ENCODE data around the gene TMIGD3.

The TMIGD3 gene

GRCh38 chr1:111505641-111506119 is 2.2 kb upstream of the TMIGD3 start:
- H3K9ac ChIP-seq (ENCODE audit: low read depth, low read length) = no peak overlapping the region
- H3K9me3 ChIP-seq (replicated peaks; ENCODE audit: low read length) = no peaks in the 10 kb centered on the region
- peaks cover 23% of the 10 kb centered on the region for H3K27me3 ChIP-seq (ENCODE audit: control insufficient read depth, insufficient read depth, low read length)
- H3K36me3 ChIP-seq (ENCODE audit: insufficient read depth, low read length) = no peaks in the 10 kb centered on the region
- no peak overlapping the region for H3K4me2 ChIP-seq (ENCODE audit: low read length)
- peaks cover 17% of the 10 kb centered on the region for H3K4me1 ChIP-seq (ENCODE audit: control insufficient read depth, insufficient read depth, low read length)
- H3K4me3 ChIP-seq (ENCODE audit: low read length) = no peak overlapping the region

- Histone ChIP-seq H3K27me3 (ENCODE audit: control insufficient read depth, insufficient read depth, low read length) (peaks cover 37% of the 10 kb centered on the region), H3K9ac (ENCODE audit: low read depth, low read length) (no peak overlapping the region), H3K9me3 (replicated peaks; ENCODE audit: low read length) (no peaks in the 10 kb centered on the region), H3K4me1 (ENCODE audit: control insufficient read depth, insufficient read depth, low read length) (peaks cover 17% of the 10 kb centered on the region), H3K4me3 (ENCODE audit: low read length) (no peak overlapping the region), H3K36me3 (ENCODE audit: insufficient read depth, low read length) (no peaks in the 10 kb centered on the region), H3K4me2 (ENCODE audit: low read length) (no peak overlapping the region)
Measured at GRCh38 chr1:111504097-111504496, 664 bp upstream of the TMIGD3 start.

DNA sequence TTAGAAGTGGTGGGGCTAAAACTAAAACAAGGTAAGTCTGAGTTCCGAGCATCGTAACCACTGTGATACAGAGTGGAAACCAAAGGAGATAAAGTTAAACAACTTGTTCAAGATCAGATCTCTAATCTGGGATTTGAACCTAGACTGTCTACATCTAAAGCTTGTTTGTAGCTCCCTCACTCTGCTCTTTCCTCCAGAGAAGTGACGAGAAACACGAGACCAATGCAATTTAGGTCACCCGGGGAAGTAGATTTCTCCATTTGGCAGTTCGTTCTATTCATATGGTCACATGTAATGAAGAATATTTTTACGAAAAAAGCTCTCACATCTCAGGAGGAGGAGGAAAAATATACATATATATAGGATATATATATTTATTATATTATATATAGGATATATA is 1.8 kb downstream of the TMIGD3 start:
- no peak overlapping the region for H3K9ac ChIP-seq (ENCODE audit: low read depth, low read length)
- no peaks in the 10 kb centered on the region for H3K9me3 ChIP-seq (replicated peaks; ENCODE audit: low read length)
- H3K27me3 ChIP-seq (ENCODE audit: control insufficient read depth, insufficient read depth, low read length) = peaks cover 52% of the 10 kb centered on the region
- no peak overlapping the region for H3K4me3 ChIP-seq (ENCODE audit: low read length)
- H3K36me3 ChIP-seq (ENCODE audit: insufficient read depth, low read length) = no peaks in the 10 kb centered on the region
- H3K4me2 ChIP-seq (ENCODE audit: low read length) = no peak overlapping the region
- no peaks in the 10 kb centered on the region for H3K4me1 ChIP-seq (ENCODE audit: control insufficient read depth, insufficient read depth, low read length)

- no peaks in the 10 kb centered on the region for H3K9me3 ChIP-seq (replicated peaks; ENCODE audit: low read length)
- H3K4me3 ChIP-seq (ENCODE audit: low read length) = no peak overlapping the region
- H3K4me2 ChIP-seq (ENCODE audit: low read length) = no peak overlapping the region
- no peaks in the 10 kb centered on the region for H3K36me3 ChIP-seq (ENCODE audit: insufficient read depth, low read length)
- H3K9ac ChIP-seq (ENCODE audit: low read depth, low read length) = no peak overlapping the region
- peaks cover 57% of the 10 kb centered on the region for H3K27me3 ChIP-seq (ENCODE audit: control insufficient read depth, insufficient read depth, low read length)
- no peaks in the 10 kb centered on the region for H3K4me1 ChIP-seq (ENCODE audit: control insufficient read depth, insufficient read depth, low read length)
Measured at GRCh38 chr1:111499026-111499785, 4.2 kb downstream of the TMIGD3 start.

DNA sequence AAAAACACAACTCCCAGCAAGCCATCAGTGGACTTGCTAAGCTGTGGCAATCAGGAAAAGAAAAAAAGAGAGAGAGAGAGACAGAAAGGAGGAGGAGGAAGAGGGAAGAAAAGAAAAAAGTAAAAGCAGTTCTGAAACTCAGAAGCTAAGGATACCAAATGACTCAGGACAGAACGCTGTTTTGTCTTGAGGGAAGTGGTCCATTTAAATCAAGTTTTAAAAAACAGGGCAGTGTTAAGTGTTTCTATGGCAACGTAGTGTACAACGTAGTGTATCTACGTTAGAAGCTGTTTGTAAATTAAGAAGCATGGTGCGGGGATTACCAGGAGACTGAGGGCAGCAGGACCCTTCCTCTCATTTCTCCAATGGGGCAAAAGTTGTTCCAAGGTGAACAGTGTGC is 5.8 kb downstream of the TMIGD3 start:
- H3K4me3 ChIP-seq (ENCODE audit: low read length) = no peak overlapping the region
- H3K9me3 ChIP-seq (replicated peaks; ENCODE audit: low read length) = no peaks in the 10 kb centered on the region
- no peaks in the 10 kb centered on the region for H3K4me1 ChIP-seq (ENCODE audit: control insufficient read depth, insufficient read depth, low read length)
- H3K36me3 ChIP-seq (ENCODE audit: insufficient read depth, low read length) = no peaks in the 10 kb centered on the region
- H3K27me3 ChIP-seq (ENCODE audit: control insufficient read depth, insufficient read depth, low read length) = peaks cover 60% of the 10 kb centered on the region
- H3K4me2 ChIP-seq (ENCODE audit: low read length) = no peak overlapping the region
- no peak overlapping the region for H3K9ac ChIP-seq (ENCODE audit: low read depth, low read length)

GRCh38 chr1:111496398-111496797 is 7.0 kb downstream of the TMIGD3 start:
- Histone ChIP-seq H3K9me3 (replicated peaks; ENCODE audit: low read length) (no peaks in the 10 kb centered on the region), H3K27me3 (ENCODE audit: control insufficient read depth, insufficient read depth, low read length) (peaks cover 61% of the 10 kb centered on the region), H3K36me3 (ENCODE audit: insufficient read depth, low read length) (no peaks in the 10 kb centered on the region), H3K4me3 (ENCODE audit: low read length) (no peak overlapping the region), H3K4me2 (ENCODE audit: low read length) (no peak overlapping the region), H3K4me1 (ENCODE audit: control insufficient read depth, insufficient read depth, low read length) (no peaks in the 10 kb centered on the region), H3K9ac (ENCODE audit: low read depth, low read length) (no peak overlapping the region)

GRCh38 chr1:111491070-111491469 is 12.4 kb downstream of the TMIGD3 start:
- Histone ChIP-seq H3K4me1 (ENCODE audit: control insufficient read depth, insufficient read depth, low read length) (peaks cover 5% of the 10 kb centered on the region), H3K27me3 (ENCODE audit: control insufficient read depth, insufficient read depth, low read length) (peaks cover 45% of the 10 kb centered on the region), H3K9ac (ENCODE audit: low read depth, low read length) (no peak overlapping the region), H3K4me3 (ENCODE audit: low read length) (no peak overlapping the region), H3K4me2 (ENCODE audit: low read length) (no peak overlapping the region), H3K9me3 (replicated peaks; ENCODE audit: low read length) (no peaks in the 10 kb centered on the region), H3K36me3 (ENCODE audit: insufficient read depth, low read length) (no peaks in the 10 kb centered on the region)

DNA sequence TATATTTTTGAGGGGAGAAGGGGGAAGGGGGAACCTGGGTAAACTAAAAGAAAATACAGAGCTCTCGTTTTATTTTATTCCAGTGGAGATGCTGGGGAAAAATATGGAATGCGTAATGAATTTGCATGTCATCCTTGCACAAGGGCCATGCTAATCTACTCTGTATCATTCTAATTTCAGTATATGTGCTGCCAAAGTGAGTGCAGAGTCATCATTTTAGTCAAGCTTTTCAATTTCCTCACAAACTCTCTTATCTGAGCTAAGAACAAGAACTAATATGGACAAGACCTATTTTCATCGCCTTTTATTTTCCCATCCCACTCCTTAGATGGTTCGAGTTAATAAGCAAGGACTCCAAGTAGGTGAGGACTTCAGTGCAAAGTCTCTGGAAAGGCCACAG is 13.2 kb downstream of the TMIGD3 start:
- H3K36me3 ChIP-seq (ENCODE audit: insufficient read depth, low read length) = no peaks in the 10 kb centered on the region
- H3K4me3 ChIP-seq (ENCODE audit: low read length) = no peak overlapping the region
- no peaks in the 10 kb centered on the region for H3K9me3 ChIP-seq (replicated peaks; ENCODE audit: low read length)
- H3K27me3 ChIP-seq (ENCODE audit: control insufficient read depth, insufficient read depth, low read length) = peaks cover 39% of the 10 kb centered on the region
- no peak overlapping the region for H3K4me2 ChIP-seq (ENCODE audit: low read length)
- peaks cover 5% of the 10 kb centered on the region for H3K4me1 ChIP-seq (ENCODE audit: control insufficient read depth, insufficient read depth, low read length)
- no peak overlapping the region for H3K9ac ChIP-seq (ENCODE audit: low read depth, low read length)

GRCh38 chr1:111489604-111490003 is 13.8 kb downstream of the TMIGD3 start:
- Histone ChIP-seq H3K4me3 (ENCODE audit: low read length) (no peak overlapping the region), H3K4me1 (ENCODE audit: control insufficient read depth, insufficient read depth, low read length) (peaks cover 5% of the 10 kb centered on the region), H3K9me3 (replicated peaks; ENCODE audit: low read length) (no peaks in the 10 kb centered on the region), H3K36me3 (ENCODE audit: insufficient read depth, low read length) (no peaks in the 10 kb centered on the region), H3K4me2 (ENCODE audit: low read length) (no peak overlapping the region), H3K9ac (ENCODE audit: low read depth, low read length) (no peak overlapping the region), H3K27me3 (ENCODE audit: control insufficient read depth, insufficient read depth, low read length) (peaks cover 39% of the 10 kb centered on the region)

DNA sequence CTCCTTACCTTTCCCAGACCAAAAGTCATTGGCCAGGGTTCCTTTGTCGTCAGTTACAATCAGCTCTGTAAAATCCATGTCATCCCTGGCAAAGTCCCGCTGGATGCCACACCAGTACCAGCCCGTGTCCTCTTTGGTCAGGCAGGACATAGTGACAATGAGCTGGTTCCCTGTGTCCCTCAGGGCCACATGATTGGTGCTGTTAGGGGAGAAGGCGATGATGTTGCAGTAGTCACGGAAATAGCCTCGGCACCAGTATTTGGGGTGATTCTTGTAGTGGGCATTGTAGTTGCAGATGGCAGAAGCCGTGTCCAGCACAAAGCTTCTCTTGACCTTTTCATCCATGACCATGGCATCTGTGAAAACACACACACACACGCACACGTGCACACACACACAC is 14.8 kb downstream of the TMIGD3 start:
- Histone ChIP-seq H3K4me1 (ENCODE audit: control insufficient read depth, insufficient read depth, low read length) (peaks cover 5% of the 10 kb centered on the region), H3K9me3 (replicated peaks; ENCODE audit: low read length) (no peaks in the 10 kb centered on the region), H3K36me3 (ENCODE audit: insufficient read depth, low read length) (no peaks in the 10 kb centered on the region), H3K27me3 (ENCODE audit: control insufficient read depth, insufficient read depth, low read length) (peaks cover 32% of the 10 kb centered on the region), H3K4me3 (ENCODE audit: low read length) (no peak overlapping the region), H3K4me2 (ENCODE audit: low read length) (no peak overlapping the region), H3K9ac (ENCODE audit: low read depth, low read length) (no peak overlapping the region)

DNA sequence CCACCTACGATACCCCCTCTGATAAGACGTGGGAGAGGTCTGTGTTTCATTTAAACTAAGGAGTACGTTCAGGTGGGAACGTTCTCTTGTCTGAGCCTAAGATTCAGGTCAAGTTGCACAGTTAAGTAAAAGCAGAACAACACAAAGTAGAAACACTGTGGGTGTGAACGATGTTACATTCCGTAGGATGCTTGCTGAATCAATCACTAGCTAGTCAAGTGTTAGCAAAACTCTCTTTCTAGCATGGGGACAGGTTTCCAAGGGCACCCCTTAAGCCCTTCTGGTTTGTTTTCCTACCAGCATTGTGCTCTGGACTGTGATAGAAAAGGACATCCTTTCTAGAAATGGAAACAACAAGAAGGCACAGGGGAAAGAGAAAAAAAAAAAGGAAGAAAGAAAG is 16.3 kb downstream of the TMIGD3 start:
- Histone ChIP-seq H3K27me3 (ENCODE audit: control insufficient read depth, insufficient read depth, low read length) (peaks cover 28% of the 10 kb centered on the region), H3K9me3 (replicated peaks; ENCODE audit: low read length) (no peaks in the 10 kb centered on the region), H3K4me1 (ENCODE audit: control insufficient read depth, insufficient read depth, low read length) (peaks cover 11% of the 10 kb centered on the region), H3K4me3 (ENCODE audit: low read length) (no peak overlapping the region), H3K36me3 (ENCODE audit: insufficient read depth, low read length) (no peaks in the 10 kb centered on the region), H3K4me2 (ENCODE audit: low read length) (no peak overlapping the region), H3K9ac (ENCODE audit: low read depth, low read length) (no peak overlapping the region)

DNA sequence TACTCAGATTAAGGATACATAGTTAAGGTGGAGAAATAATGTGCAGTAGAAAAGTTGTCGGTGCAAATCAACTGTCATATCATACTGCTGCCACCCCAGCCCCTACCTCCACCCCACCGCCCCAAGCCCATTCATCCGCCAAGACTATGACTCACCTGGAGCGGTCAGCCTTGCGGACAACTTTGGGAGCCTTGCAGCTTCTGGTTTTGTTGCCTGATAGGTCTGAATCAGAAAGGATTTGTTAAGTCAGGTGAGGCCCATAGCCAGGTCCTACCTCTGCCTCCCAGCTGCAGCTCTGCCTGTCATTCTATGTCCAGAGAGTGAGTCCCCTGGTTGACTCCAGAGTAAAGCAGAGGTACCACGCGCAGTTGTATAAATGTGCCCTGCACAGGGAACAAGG is 17.0 kb downstream of the TMIGD3 start:
- Histone ChIP-seq H3K4me3 (ENCODE audit: low read length) (no peak overlapping the region), H3K4me2 (ENCODE audit: low read length) (no peak overlapping the region), H3K9ac (ENCODE audit: low read depth, low read length) (no peak overlapping the region), H3K4me1 (ENCODE audit: control insufficient read depth, insufficient read depth, low read length) (peaks cover 11% of the 10 kb centered on the region), H3K36me3 (ENCODE audit: insufficient read depth, low read length) (no peaks in the 10 kb centered on the region), H3K27me3 (ENCODE audit: control insufficient read depth, insufficient read depth, low read length) (peaks cover 24% of the 10 kb centered on the region), H3K9me3 (replicated peaks; ENCODE audit: low read length) (no peaks in the 10 kb centered on the region)

All from skeletal muscle satellite cell (primary cell).